A549 (cell line): ENCODE data around the gene LITAFD.

Experiments used
- BHLHE40 ChIP-seq: IDR thresholded peaks from 2 replicates; pipeline ENCODE4 v1.6.1; 2012; ENCODE audit warnings: low read depth, low read length, inconsistent platforms
- CEBPB ChIP-seq, 2 experiments: fragments of >200 bp in 1 of 2; sonication (Bioruptor Twin) in 1 of 2; formaldehyde crosslinking in 1 of 2; IDR thresholded peaks; 2 replicates each; pipeline ENCODE4 v1.6.1; 2012 to 2016
- MAFK ChIP-seq: fragments of 450-650 bp; IDR thresholded peaks from 2 replicates; pipeline ENCODE4 v1.6.1; 2014; ENCODE audit not compliant: partially characterized antibody
- MAZ ChIP-seq: fragments of 150-350 bp; IDR thresholded peaks from 2 replicates; pipeline ENCODE4 v1.6.1; 2014; ENCODE audit warnings: antibody characterized with exemption, low read depth, low read length, borderline replicate concordance
- POLR2A ChIP-seq: IDR thresholded peaks from 2 replicates; pipeline ENCODE4 v1.6.1; 2012; ENCODE audit warnings: mild to moderate bottlenecking, low read length
- RAD21 ChIP-seq, 2 experiments: fragments of >200 bp in 1 of 2; sonication (Bioruptor Twin) in 1 of 2; formaldehyde crosslinking in 1 of 2; IDR thresholded peaks in 1 of 2; conservative IDR thresholded peaks in 1 of 2; 2 replicates in 1 of 2; 3 replicates in 1 of 2; pipeline ENCODE4 v1.6.1; 2012 to 2018; ENCODE audit warnings: inconsistent platforms in 1 of 2
- RCOR1 ChIP-seq: fragments of 150-350 bp; IDR thresholded peaks from 2 replicates; pipeline ENCODE4 v1.6.1; 2014; ENCODE audit warnings: antibody characterized with exemption, low read length, low read depth
- SREBF2 ChIP-seq: fragments of 450-650 bp; IDR thresholded peaks from 2 replicates; pipeline ENCODE4 v1.6.1; 2014; ENCODE audit warnings: mild to moderate bottlenecking, moderate library complexity
- ZSCAN20 ChIP-seq: fragments of 250-450 bp; sonication (Bioruptor Pico); IDR thresholded peaks from 2 replicates; pipeline ENCODE4 v1.8.0; 2022; ENCODE audit warnings: mild to moderate bottlenecking, moderate library complexity
- TF ChIP-seq, protein P1 (sequence below): fragments of >200 bp; sonication (Bioruptor Twin); formaldehyde crosslinking; IDR thresholded peaks from 3 replicates; pipeline ENCODE4 v1.5.1; 2016
- TF ChIP-seq, protein P2 (sequence below): fragments of 450-650 bp; IDR thresholded peaks from 2 replicates; pipeline ENCODE4 v1.6.1; 2014; ENCODE audit warnings: antibody characterized with exemption

DNA sequence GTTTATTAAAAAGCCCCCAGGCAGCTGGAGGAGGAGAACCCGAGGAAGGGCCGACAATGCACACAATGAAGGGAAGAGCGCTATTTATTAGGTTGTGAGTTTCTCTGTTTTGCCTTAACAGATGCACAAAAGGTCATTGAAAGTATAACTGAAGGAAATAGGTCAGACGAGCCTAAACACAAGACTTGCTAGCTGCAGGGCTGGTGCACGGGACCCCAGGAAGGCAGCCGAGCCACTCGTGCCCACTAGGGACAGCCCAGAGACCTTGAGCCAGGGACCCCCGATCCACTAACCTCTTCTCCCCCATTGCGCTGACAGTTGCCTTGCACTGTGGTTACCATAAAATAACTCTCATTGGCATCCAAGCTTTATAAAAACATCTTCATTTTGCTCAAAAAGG, 11.3 kb downstream of the LITAFD start:
- TF ChIP-seq, protein P1, sequence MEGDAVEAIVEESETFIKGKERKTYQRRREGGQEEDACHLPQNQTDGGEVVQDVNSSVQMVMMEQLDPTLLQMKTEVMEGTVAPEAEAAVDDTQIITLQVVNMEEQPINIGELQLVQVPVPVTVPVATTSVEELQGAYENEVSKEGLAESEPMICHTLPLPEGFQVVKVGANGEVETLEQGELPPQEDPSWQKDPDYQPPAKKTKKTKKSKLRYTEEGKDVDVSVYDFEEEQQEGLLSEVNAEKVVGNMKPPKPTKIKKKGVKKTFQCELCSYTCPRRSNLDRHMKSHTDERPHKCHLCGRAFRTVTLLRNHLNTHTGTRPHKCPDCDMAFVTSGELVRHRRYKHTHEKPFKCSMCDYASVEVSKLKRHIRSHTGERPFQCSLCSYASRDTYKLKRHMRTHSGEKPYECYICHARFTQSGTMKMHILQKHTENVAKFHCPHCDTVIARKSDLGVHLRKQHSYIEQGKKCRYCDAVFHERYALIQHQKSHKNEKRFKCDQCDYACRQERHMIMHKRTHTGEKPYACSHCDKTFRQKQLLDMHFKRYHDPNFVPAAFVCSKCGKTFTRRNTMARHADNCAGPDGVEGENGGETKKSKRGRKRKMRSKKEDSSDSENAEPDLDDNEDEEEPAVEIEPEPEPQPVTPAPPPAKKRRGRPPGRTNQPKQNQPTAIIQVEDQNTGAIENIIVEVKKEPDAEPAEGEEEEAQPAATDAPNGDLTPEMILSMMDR = no peak
- TF ChIP-seq MAZ (no peak), MAFK (no peak), CEBPB (IDR thresholded peaks at IDR 0.05) (no peak), RCOR1 (no peak), POLR2A (no peak), RAD21 (conservative IDR thresholded peaks at IDR 0.05 in 1 of 2, IDR thresholded peaks at IDR 0.05 in 1 of 2) (no peak), SREBF2 (no peak), ZSCAN20 (CRISPR knock-in tag) (no peak), BHLHE40 (no peak)
- TF ChIP-seq, protein P2, sequence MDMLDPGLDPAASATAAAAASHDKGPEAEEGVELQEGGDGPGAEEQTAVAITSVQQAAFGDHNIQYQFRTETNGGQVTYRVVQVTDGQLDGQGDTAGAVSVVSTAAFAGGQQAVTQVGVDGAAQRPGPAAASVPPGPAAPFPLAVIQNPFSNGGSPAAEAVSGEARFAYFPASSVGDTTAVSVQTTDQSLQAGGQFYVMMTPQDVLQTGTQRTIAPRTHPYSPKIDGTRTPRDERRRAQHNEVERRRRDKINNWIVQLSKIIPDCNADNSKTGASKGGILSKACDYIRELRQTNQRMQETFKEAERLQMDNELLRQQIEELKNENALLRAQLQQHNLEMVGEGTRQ = no peak
